ENCODE data around the gene PRKN. TPM values are rescaled to one million over a fixed set of nuclear protein-coding genes. Genes with fewer than 3 reads are reported as not detected.

PRKN gene
- total RNA-seq, 1 donor from 2014 or later, result 1.2 TPM

DNA sequence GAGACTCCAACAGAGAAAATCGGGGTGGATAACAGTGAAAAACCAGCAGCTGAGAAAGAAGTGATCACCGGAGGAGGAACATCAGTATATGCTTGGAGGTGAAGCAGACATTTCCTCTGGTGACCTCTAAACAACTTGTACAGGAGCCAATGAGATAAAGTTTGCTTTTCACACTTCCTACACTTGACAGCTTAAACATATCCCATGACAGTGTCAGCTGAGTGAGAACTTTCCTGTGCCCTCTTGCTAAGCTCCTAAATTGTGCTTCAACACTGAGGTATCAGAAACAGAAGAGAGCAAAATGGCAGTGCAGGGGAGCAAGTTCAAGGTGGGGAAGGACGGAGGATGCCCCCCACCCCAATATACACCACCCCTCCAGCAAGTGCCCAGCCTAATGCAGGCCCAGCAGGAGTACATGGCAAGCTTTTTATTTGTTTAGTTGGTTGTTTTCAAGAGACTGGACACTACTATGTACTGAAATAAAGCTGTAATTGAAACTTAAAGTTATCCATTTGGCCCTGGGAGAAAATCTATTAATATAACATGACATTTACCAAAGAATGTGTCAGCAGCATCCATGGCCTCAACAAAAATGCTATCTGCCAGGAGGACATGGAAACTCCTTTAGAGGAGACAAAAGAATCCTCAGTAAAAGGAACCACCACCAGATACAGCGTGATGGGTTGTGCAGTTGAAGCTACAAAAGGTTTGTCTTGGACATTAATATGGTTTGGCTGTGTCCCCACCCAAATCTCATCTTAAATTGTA is 540.2 kb downstream of the PRKN start:
- Histone ChIP-seq H3K36me3 (ENCODE audit: control insufficient read depth, insufficient read depth, low read length) (no peaks in the 10 kb centered on the region), H3K27me3 (ENCODE audit: control insufficient read depth, insufficient read depth, low read length) (no peaks in the 10 kb centered on the region), H3K4me3 (ENCODE audit: low read depth, low read length) (no peak overlapping the region)
- no peak for DNase-seq (ENCODE audit: low read depth)
- TF ChIP-seq, protein P1, sequence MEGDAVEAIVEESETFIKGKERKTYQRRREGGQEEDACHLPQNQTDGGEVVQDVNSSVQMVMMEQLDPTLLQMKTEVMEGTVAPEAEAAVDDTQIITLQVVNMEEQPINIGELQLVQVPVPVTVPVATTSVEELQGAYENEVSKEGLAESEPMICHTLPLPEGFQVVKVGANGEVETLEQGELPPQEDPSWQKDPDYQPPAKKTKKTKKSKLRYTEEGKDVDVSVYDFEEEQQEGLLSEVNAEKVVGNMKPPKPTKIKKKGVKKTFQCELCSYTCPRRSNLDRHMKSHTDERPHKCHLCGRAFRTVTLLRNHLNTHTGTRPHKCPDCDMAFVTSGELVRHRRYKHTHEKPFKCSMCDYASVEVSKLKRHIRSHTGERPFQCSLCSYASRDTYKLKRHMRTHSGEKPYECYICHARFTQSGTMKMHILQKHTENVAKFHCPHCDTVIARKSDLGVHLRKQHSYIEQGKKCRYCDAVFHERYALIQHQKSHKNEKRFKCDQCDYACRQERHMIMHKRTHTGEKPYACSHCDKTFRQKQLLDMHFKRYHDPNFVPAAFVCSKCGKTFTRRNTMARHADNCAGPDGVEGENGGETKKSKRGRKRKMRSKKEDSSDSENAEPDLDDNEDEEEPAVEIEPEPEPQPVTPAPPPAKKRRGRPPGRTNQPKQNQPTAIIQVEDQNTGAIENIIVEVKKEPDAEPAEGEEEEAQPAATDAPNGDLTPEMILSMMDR (IDR thresholded peaks at IDR 0.05; ENCODE audit: insufficient read depth, low read length, poor library complexity, severe bottlenecking), result no peak

DNA sequence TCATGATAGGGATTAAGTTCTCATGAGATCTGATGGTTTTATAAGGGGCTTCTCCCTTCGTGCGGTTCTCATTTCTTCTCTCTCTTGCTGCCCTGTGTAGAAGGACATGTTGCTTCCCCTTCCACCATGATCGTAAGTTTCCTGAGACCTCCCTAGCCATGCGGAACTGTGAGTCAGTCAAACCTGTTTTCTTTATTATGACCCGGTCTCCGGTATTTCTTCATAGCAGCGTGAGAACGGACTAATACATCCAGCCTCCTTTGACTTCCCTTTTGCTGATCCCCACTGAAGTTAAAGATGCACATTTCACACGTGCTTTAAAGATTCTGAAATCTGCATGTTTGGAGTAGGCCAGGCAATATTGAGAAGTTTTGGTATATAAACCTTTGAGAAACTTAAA is 543.1 kb downstream of the PRKN start:
- TF ChIP-seq, protein P1 (IDR thresholded peaks at IDR 0.05; ENCODE audit: insufficient read depth, low read length, poor library complexity, severe bottlenecking), result no peak
- DNase-seq (ENCODE audit: low read depth), result peak; percentile 25
- no peak overlapping the region for H3K4me3 ChIP-seq (ENCODE audit: low read depth, low read length)
- no peaks in the 10 kb centered on the region for H3K27me3 ChIP-seq (ENCODE audit: control insufficient read depth, insufficient read depth, low read length)
- no peaks in the 10 kb centered on the region for H3K36me3 ChIP-seq (ENCODE audit: control insufficient read depth, insufficient read depth, low read length)

DNA sequence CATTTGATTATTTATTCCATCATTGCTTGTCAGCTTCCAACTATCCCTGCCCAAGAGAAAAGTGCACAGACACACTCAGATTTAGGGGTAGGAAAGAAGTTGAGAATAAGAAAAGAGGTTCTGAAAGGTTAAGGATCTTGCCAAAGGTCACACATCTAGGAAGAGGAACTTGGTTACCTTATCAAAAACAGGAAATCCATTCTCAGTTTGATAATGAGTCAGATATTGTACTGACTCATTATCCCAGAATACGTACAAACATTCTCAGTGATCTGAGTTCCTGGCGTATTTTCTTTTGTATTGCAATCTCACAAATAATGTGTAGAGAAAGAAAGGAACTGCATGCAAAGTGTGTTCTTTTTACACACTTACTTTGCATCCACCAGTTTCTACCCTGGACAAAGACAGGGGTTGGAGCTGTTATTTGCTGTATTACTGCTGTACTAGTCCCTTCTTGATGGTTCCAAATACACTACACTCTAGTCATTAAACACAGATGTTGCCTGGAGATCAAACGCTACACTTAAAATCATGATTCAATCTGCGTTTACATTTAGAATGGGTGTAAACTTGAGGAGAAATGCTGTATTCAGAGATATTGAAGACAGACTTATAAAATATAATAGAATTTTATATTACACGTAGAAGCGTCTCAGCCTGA is 545.7 kb downstream of the PRKN start:
- DNase-seq (ENCODE audit: low read depth), result no peak
- TF ChIP-seq, protein P1 (IDR thresholded peaks at IDR 0.05; ENCODE audit: insufficient read depth, low read length, poor library complexity, severe bottlenecking), result no peak
- Histone ChIP-seq H3K27me3 (ENCODE audit: control insufficient read depth, insufficient read depth, low read length) (no peaks in the 10 kb centered on the region), H3K36me3 (ENCODE audit: control insufficient read depth, insufficient read depth, low read length) (no peaks in the 10 kb centered on the region), H3K4me3 (ENCODE audit: low read depth, low read length) (no peak overlapping the region)

DNA sequence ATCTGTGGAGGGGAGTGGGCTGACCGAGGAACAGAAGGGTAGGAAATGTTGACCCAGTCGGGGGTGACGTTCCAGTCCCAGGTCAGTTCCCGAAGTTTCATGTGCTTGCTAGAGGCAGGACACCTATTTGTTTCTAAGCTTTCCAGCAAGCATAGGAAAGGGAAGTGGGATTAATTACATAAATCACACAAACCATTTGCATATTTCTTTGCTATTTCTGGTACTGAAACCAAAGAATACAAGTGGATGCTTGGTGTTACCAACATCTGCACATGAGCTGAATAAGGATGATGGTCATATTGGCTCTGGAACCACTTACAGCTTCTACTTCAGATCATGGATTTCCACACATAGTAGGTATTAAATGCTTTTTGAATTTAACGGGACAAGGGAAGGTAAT is 546.5 kb downstream of the PRKN start:
- DNase-seq (ENCODE audit: low read depth), result no peak
- Histone ChIP-seq H3K4me3 (ENCODE audit: low read depth, low read length) (no peak overlapping the region), H3K36me3 (ENCODE audit: control insufficient read depth, insufficient read depth, low read length) (no peaks in the 10 kb centered on the region), H3K27me3 (ENCODE audit: control insufficient read depth, insufficient read depth, low read length) (no peaks in the 10 kb centered on the region)
- TF ChIP-seq, protein P1 (IDR thresholded peaks at IDR 0.05; ENCODE audit: insufficient read depth, low read length, poor library complexity, severe bottlenecking), result no peak

DNA sequence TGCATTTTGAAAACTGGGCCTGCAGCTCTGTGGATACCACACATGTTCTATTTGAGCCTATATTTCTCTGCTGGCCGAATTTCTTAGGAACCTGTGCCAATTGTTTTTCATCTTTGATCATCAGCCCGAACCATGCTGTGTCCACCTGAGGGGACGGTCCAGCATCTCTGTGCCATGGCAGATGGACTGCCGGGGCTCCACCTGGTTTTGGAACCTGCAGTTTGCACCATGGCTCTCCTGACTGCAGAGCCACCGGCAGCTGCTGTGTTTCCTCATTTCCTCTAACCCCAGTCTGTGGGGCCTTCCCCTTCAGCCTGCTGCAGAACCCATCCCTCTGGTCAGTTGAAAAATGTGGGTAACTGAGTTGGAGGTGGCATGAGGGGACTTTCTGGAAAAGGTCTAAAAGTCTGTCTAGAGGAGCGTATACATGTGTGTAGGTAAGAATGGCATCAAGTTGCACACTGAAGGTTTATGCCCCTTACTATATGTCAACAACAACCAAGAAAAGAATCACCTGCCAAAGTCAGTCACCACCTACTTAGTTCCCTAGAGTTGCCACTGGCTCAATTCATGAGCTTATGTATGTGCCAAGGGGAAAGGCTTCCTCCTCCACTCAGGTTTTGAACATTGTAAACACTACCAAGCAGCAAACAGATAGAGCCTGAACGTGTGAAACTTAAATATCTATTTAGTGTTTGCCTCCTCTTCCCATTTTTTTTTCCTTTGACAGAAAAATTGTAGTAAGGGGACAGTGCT is 548.2 kb downstream of the PRKN start:
- TF ChIP-seq, protein P1 (IDR thresholded peaks at IDR 0.05; ENCODE audit: insufficient read depth, low read length, poor library complexity, severe bottlenecking), result no peak
- H3K36me3 ChIP-seq (ENCODE audit: control insufficient read depth, insufficient read depth, low read length), result no peaks in the 10 kb centered on the region
- H3K4me3 ChIP-seq (ENCODE audit: low read depth, low read length), result no peak overlapping the region
- DNase-seq (ENCODE audit: low read depth), result no peak
- no peaks in the 10 kb centered on the region for H3K27me3 ChIP-seq (ENCODE audit: control insufficient read depth, insufficient read depth, low read length)

Data from kidney epithelial cell (primary cell).